Measurements from ENCODE around the gene SLCO1B1.

Gene SLCO1B1

DNA sequence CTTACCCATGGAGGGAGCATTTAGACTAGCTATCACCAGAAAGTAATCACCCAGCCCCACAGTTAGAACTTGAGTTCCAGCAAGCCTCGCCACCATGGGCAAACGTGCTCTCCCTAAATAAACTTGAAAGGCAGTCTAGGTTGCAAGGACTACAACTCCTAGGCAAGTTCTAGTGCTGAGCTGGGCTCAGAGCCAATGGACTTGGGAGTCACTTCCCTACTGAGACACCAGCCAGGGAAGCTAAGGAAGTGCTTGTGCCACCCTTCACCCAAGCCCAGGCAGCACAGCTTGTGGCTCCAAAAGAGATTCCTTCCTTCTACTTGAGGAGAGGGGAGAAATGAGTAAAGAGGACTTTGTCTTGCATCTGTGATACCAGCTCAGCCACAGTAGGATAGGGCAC is 145.8 kb downstream of the SLCO1B1 start:
- H3K27ac ChIP-seq (ENCODE audit: low read length, poor library complexity, severe bottlenecking), result no peak overlapping the region
- H4K91ac ChIP-seq (ENCODE audit: low read length), result no peak overlapping the region
- H2AFZ ChIP-seq (ENCODE audit: low read depth, low read length), result no peak overlapping the region
- H3K9ac ChIP-seq (ENCODE audit: low read length), result no peak overlapping the region
- DNase-seq, result no peak
- H2BK15ac ChIP-seq (ENCODE audit: low read depth, poor library complexity, severe bottlenecking), result no peak overlapping the region
- H3K79me1 ChIP-seq (replicated peaks; ENCODE audit: low read length, poor library complexity, severe bottlenecking), result no peaks in the 10 kb centered on the region
- no peaks in the 10 kb centered on the region for H3K9me3 ChIP-seq (ENCODE audit: control insufficient read depth, low read length)
- H3K36me3 ChIP-seq (ENCODE audit: control insufficient read depth in 1 of 2, insufficient read depth in 2 of 2, low read depth in 1 of 2, low read length in 2 of 2), result no peaks in the 10 kb centered on the region
- no peak overlapping the region for H4K8ac ChIP-seq (ENCODE audit: low read length)
- no peaks in the 10 kb centered on the region for H3K27me3 ChIP-seq (ENCODE audit: control insufficient read depth in 1 of 2, insufficient read depth in 1 of 2, low read length in 2 of 2)
- no peak overlapping the region for H3K23ac ChIP-seq (ENCODE audit: low read length in 2 of 2)
- no peak overlapping the region for H3K4me3 ChIP-seq (ENCODE audit: insufficient read depth in 1 of 2, low read depth in 1 of 2, low read length in 2 of 2)
- H3K4me2 ChIP-seq (ENCODE audit: low read length, poor library complexity, severe bottlenecking), result no peak overlapping the region
- H3K18ac ChIP-seq (ENCODE audit: low read depth in 1 of 2, low read length in 2 of 2), result no peak overlapping the region
- no peak overlapping the region for H2BK12ac ChIP-seq (ENCODE audit: low read length in 2 of 2)
- WGBS, result 89% methylated on average over 2 of the region's 2 CpGs
- no peak overlapping the region for H2AK5ac ChIP-seq (ENCODE audit: low read length, severe bottlenecking)
- no peak overlapping the region for H2BK120ac ChIP-seq (ENCODE audit: low read depth, low read length)
- no peak overlapping the region for H2BK5ac ChIP-seq (ENCODE audit: low read depth, low read length, poor library complexity, severe bottlenecking)
- no peak overlapping the region for H3K14ac ChIP-seq (ENCODE audit: low read length in 2 of 2)
- no peaks in the 10 kb centered on the region for H3K4me1 ChIP-seq (ENCODE audit: control insufficient read depth, insufficient read depth, low read depth, low read length)
- H3K4ac ChIP-seq (ENCODE audit: low read depth in 1 of 2, low read length in 2 of 2), result no peak overlapping the region
